ENCODE results near the gene DUSP19.

The DUSP19 gene

GRCh38 chr2:183123117-183123958 lies 44.8 kb downstream of the DUSP19 start:
- peak; percentile 5 for DNase-seq
- TF ChIP-seq CTCF (IDR thresholded peaks at IDR 0.05; ENCODE audit: low read depth, low read length) = no peak
- H3K27me3 ChIP-seq = no peaks in the 10 kb centered on the region
- H3K4me3 ChIP-seq (ENCODE audit: low read depth, low read length) = peak overlapping the region; percentile 86
- H3K4me1 ChIP-seq = no peaks in the 10 kb centered on the region
- no peaks in the 10 kb centered on the region for H3K36me3 ChIP-seq
- H3K9me3 ChIP-seq = no peaks in the 10 kb centered on the region

- H3K36me3 ChIP-seq = no peaks in the 10 kb centered on the region
- H3K27me3 ChIP-seq = no peaks in the 10 kb centered on the region
- H3K9me3 ChIP-seq = no peaks in the 10 kb centered on the region
- no peak for DNase-seq
- no peak for TF ChIP-seq CTCF (IDR thresholded peaks at IDR 0.05; ENCODE audit: low read depth, low read length)
- H3K4me3 ChIP-seq (ENCODE audit: low read depth, low read length) = peak overlapping the region; percentile 86
- H3K4me1 ChIP-seq = no peaks in the 10 kb centered on the region
These were observed 45.3 kb downstream of the DUSP19 start for GRCh38 chr2:183123959-183124221.

GRCh38 chr2:183124222-183124956 lies 45.8 kb downstream of the DUSP19 start, which contains the start of gene NUP35:
Gene NUP35 (plus strand): TSS chr2:183124443. CDS start chr2:183124458, 15 bp downstream.
- H3K9me3 ChIP-seq = no peaks in the 10 kb centered on the region
- DNase-seq = peak; percentile 76
- H3K4me1 ChIP-seq = no peaks in the 10 kb centered on the region
- H3K27me3 ChIP-seq = no peaks in the 10 kb centered on the region
- no peak for TF ChIP-seq CTCF (IDR thresholded peaks at IDR 0.05; ENCODE audit: low read depth, low read length)
- peak within 1 kb of the TSS; percentile 86 for H3K4me3 ChIP-seq (ENCODE audit: low read depth, low read length)
- H3K36me3 ChIP-seq = no peaks in the 10 kb centered on the region

- Histone ChIP-seq H3K9me3 (no peaks in the 10 kb centered on the region), H3K4me1 (no peaks in the 10 kb centered on the region), H3K4me3 (ENCODE audit: low read depth, low read length) (peak overlapping the region; percentile 86), H3K27me3 (no peaks in the 10 kb centered on the region), H3K36me3 (0 out of 2 replicates have a peak, but pooled peaks cover 4% of the 10 kb centered on the region)
- no peak for TF ChIP-seq CTCF (IDR thresholded peaks at IDR 0.05; ENCODE audit: low read depth, low read length)
- no peak for DNase-seq
These were observed 46.4 kb downstream of the DUSP19 start for GRCh38 chr2:183124957-183125255.

- Histone ChIP-seq H3K9me3 (no peaks in the 10 kb centered on the region), H3K36me3 (peaks cover 8% of the 10 kb centered on the region; the same call in 1 of the 2 replicates), H3K4me1 (no peaks in the 10 kb centered on the region), H3K4me3 (ENCODE audit: low read depth, low read length) (peak overlapping the region; percentile 86), H3K27me3 (no peaks in the 10 kb centered on the region)
- DNase-seq = no peak
- no peak for TF ChIP-seq CTCF (IDR thresholded peaks at IDR 0.05; ENCODE audit: low read depth, low read length)
These were observed 47.3 kb downstream of the DUSP19 start for GRCh38 chr2:183125659-183126341.

All from BE2C (cell line).